Caki2 (cell line): ENCODE results near the gene KCNQ1. TPM values are rescaled to one million over a fixed set of nuclear protein-coding genes. Genes with fewer than 3 reads are reported as not detected.

Source experiments
- DNase-seq: peaks from one replicate; pipeline ENCODE4 v3.0.0-alpha.2; 2015; ENCODE audit warnings: low read depth
- in situ Hi-C: cut with HindIII; loops from 2 replicates; pipeline ENCODE4 v1.10.0; 2016; ENCODE audit warnings: low sequenced_read_pairs, low pct_unique_long_range_greater_than_20kb, mixed read lengths
- total RNA-seq: library from RNA; depleted of rRNA; stranded (reverse); fragments of >200 nt; shearing (Covaris generic); gene quantifications from 2 replicates; pipeline ENCODE4 v1.2.3, GENCODE V29; 2014; ENCODE audit warnings: low replicate concordance

The KCNQ1 gene
- total RNA-seq, 1 experiment from 2014 or later = not detected

DNA sequence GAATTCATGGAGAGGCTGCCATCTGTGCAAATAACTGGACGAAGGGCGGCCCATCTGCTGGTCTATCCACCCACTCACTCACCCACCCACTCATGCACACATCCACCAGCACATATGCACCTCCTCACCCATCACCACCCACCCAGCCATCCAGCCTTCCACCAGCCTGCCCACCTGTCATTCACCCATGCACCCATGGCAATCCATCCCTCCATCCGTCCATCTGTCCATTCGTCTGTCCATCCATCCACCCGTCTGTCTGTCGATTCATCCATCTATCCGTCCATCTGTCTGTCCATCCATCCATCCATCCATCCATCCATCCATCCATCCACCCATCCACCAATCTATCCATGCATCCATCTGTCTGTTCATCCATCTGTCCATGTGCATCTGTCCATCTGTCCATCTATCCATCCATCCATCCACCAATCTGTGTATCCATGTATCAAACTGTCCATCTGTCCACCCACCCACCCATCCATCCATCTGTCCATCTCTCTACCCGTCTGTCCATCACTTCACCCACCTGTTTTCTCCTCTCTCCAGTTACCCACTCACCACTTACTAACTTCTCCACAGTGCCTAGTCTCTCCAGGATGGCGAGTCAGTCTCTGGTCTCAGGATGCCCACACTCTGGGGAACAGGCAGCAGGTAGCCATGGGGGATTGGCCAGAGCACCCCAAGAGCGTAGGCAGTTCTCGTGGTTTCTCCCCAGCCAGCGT is 9.4 kb upstream of the KCNQ1 start:
- in situ Hi-C loops = no loop called here
- no peak for DNase-seq

DNA sequence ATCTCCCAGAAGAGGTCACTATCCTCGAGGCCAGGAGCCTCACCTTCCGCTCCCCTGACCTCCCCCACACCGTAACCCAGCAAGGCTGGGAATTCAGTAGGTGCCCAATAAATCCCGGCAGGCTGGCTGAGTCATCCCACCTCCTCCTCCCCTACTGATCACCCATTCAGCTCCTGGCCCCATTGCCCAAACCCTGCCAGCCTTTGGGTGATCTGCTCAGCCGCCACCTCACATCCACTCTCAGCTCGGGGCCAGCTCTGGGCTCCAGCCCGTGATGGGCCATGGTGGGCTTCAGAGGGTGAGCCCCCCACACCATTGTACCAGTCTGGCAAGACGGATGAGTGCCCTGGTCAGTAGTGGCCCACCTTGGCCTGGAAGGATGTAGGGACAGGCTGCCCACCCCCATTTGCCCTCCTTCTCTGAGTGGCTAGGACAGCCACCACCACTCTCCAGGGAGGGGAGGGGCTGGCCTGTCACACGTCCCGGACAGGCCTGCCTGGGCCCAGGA is 8.7 kb upstream of the KCNQ1 start:
- no peak for DNase-seq
- in situ Hi-C loops = no loop called here

DNA sequence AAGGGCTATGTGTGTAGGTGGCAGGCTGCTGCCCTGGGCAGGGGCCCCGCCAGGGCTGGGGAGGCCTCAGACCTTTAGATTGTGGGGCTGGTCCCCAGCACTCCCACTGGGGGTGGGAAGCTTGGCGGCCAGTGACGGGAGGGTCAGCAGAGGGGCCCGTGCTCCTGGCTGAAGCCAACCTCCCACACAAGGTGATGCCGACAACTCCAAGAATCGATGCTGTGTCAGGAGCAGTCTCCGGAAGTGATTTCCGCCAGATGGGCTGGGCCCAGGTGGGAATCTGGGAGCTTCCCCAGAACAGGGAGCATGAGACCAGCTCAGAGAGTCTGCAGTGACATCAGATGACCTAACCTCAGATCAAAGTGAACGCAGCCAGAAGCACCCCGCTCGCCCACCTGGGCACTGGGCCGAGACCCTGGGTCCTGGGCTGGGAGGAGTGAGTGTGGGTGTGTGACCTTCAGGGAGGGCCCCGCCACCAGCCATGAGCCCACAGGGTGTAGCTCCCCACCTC is 8.2 kb upstream of the KCNQ1 start:
- no peak for DNase-seq
- in situ Hi-C loops = no loop called here

DNA sequence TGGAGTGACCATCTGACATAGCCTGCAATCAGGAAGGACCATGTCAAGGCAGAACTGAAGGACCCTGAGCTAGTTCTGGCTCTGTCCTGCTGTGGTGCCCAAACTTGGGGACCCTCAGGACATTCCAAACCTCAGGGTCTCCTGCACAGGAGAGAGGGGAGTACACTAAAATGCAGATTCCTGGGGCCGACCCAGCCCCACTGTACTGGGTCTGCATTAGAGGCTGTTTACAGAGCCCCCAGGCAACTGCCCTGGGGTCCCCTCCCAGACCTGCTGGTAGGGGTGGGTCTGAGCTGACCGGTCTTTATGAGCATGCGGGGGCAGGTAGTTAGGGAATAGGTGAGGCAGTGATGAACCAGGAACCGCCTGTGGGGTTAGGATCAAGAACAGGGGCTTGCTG is 7.3 kb upstream of the KCNQ1 start:
- in situ Hi-C loops = no loop called here
- no peak for DNase-seq

DNA sequence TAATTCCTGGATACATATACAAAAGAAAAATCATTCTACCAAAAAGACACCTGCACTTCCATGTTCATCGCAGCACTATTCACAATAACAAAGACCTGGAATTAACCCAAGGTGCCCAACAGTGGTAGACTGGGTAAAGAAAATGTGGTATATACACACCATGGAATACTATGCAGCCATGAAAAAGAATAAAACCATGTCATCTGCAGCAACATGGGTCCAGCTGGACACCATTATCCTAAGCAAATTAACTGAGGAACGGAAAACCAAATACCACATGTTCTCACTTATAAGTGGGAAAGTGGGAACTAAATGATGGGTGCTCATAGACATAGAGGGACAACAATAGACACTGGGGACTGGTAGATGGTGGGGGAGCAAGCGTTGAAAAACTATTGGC is 5.0 kb upstream of the KCNQ1 start:
- no peak for DNase-seq
- in situ Hi-C loops = no loop called here

DNA sequence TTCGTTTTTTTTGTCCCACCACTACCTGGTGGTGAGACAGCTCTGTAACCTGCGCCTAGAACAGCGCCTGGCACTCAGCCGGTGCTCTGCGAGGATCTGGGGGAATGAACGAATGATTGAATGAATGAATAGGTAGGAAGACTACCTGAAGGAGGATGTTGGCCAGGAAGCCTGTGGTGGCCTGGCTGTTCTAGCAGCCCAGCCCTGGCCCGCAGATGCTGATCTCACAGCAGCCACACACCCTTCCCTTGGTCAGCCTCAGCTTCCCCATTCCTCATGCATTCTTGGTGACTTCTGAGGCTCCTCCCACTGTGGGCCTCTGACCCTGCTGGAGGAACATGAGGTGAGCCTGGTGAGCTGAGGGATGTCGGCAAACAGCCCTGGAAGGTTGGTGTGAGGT is 4.2 kb upstream of the KCNQ1 start:
- no peak for DNase-seq
- in situ Hi-C loops = no loop called here

DNA sequence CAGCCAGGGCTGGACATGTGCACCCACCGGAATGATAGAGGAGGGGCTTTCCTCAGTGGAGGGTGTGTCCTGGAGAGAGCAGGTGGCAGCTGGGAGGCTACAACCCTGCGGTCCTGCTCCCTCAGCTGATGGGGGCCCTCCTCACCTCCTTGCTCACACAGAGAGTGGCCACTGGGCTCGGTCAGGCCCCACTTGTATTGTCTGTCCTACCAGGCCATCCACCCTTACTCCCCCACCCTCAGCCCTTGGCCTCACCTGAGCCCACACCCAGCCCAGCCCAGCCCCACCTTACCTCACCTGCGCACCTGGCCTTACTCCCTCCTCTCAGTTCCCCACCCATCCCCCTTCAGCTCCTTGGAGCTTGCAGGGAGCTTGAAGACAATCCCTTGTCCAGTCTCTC is 3.6 kb upstream of the KCNQ1 start:
- in situ Hi-C loops = no loop called here
- no peak for DNase-seq

DNA sequence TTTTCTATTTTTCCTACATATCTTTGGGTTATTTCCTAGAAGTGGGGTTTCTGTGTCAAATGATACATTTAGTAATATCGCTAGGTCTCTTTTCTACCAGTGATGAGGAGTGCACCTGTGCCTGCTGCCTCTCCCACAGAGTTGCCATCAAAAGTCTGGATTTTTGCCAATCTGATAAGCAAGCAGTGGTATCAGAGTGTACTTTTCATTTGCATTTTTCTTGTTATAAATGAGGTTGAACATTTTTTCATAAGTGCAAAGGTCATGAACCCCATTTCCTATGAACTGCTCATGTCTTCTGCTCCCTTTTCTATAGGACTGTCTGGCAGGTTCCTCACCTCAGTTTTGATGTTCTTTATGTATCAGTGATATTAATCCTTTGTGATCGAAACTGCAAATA is 2.2 kb upstream of the KCNQ1 start:
- in situ Hi-C loops = no loop called here

DNA sequence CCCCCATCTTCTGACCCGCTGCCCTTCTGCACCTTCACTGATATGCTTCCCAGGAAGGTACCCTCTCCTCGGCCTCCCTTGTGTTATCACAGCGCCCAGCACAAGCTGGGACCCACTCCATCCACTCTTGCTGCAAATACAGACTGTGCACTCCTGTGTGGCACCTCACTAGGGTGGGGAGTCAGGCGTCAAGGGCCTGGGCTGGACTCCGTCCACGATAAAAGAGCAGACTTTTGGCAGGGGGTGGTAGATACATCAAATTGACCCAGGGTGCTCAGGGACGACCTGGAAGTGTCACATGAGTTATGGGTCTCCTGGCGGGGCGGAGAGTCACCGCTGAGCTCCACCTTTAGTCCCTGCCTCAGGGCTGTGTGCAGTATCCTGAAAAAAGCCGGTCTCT is 1.4 kb upstream of the KCNQ1 start:
- DNase-seq = no peak
- in situ Hi-C loops = no loop called here

More for the DNA sequence above, 2.2 kb upstream of the KCNQ1 start:
- no peak for DNase-seq

DNA sequence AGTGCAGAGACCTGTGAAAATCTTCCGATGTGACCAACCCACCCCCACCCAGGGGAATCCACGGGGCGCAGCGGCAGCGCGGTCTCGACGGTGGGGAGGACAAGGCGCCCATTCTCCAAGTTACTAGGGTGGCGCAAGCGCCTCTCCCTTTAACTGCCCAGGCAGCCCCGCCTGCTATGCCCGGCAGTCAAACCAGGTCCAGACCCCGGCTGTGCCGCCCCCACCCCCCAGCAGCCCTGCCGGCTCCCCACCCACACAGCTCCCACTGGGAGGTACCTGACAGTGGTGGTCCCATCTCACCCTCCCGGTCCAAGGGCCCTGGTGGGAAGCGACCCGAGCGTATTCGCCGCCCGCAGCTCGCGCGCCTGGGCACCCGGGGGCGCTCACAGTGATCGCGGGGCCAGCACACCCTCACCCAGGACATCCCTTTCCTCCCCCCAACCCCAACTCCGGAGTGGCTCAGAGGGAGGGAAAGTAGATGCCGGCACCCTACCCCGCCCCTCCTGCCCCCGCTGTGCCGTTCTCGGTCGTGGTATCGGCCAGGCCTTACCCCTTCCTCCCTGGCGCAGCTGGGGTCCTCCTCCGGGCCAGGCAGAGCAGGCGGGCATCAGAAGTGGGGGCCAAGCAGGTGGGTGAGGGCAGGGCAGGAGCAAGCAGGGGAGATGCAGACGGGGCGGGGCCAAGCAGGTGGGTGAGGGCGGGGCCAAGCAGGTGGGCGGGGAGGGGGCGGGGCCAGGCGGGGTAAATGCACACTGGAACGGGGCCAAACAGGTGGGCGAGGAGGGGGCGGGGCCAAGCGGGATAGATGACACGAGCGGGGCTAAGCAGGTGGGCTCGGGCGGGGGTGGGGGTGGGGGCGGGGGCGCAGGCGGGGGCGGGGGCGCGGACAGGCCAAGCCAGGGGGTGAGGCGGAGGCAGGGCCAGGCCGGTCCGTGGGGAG is 657 bp upstream of the KCNQ1 start, which contains the start of gene TRPM5:
TRPM5 (minus strand) TSS at position 634 of the 940 bp plus-strand sequence. CDS start 21,478 bp downstream, outside the sequence.
- in situ Hi-C loops = no loop called here
- no peak for DNase-seq

DNA sequence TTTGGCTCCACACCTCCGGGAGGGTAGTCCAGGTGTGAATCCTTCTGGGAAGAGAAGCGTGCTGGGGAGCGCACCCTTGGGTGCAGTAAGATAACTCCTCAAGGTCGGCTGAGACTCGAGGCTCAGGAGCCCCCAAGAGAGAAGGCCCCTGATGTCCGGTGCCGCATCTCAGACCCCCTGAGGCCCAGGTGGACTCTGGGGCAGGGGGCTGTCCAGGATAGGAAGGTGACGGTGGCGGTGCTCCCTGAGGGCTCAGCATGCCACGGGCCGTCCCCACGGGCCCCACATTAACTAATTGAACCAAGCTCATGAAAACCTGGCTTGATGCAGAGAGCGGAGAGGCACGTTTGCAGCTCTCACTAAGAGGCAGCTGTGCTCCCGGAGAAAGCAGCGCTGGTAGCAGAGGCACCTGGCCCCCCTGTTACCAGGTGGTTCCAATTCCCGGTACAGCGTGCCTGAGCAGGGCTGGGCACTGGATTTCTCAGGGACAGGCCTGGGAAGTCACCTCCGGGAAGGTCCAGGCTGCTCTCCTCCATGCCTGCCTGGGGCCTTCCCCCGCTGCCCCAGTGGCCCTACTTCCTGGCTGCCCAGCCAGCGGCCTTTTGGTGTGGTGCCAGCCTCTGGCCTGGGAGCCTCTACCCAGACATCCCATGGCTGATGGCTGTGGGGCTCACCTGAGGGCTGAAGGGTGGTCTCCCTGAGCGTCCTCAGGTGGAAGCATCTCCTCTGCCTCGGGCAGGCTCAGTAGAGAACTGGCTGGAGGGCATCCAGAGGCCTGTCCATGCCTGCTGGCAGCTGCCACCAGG is 1.1 kb downstream of the KCNQ1 start:
- in situ Hi-C loops = no loop called here
- DNase-seq = no peak

DNA sequence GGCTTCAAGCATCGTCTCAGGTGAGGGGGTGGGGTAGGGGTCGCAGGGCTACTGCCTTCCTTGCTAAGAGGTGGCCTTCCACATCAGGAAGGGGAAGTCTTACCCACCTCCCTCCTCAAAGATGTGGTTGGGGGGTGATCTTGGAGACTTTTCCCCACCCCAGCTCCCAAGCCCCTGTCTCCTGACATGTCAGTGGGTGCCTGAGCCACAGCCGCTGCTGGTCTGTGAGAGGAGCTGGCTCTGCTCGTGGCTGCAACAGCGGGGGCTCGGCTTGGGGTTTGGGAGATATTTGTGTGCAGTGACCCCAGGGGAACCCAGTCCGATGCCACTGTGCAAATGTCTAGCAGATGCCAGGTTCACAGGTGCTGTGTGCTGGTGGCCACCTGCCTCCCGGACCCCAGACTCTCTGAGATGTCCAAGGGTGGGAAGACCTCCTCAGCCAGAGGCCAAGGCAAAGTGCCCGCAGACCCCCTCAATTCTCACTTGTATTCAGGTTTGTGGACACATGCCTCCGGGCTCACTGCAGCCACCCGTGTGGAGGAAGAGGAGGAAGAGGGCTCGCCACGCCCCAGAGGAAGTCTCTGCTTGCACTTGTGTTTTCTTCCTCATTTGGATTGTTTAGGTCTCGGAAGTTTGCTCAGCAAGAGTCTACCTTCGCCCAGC is 1.9 kb downstream of the KCNQ1 start:
- in situ Hi-C loops = no loop called here
- no peak for DNase-seq

DNA sequence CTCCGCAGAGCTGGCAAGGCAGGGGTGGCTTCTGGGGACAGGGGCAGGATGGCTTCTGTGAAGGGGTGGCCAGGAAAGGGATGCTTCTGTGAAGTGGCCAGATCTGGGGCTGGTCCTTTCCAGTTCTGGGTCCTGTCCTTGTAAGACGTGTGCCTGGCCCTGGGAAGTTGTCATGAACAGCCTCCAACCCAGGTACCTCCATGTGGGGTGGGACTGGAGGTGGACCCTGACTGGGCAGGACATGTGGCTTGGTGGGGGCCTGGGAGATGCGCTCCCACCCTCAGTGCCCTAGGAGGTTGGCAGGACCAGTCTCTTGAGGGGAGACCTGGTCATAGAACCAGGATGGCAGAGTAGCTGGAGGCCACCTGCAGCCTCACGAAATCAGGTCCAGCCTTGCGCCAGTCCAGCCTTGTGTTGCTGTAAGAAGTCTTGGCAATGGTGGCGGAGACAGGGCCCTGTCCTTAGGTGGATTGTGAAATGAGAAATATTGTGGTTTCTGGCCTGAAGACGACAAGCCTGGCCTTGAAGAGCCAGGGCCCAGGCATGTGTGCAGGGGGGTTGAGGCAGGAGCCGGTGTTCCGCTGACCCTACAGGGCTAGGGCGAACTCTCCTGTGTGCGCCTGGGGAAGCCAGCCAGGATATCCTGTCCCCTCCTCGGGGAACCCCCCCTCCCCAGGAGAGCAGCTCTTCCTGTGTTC is 2.6 kb downstream of the KCNQ1 start:
- in situ Hi-C loops = no loop called here
- DNase-seq = no peak

DNA sequence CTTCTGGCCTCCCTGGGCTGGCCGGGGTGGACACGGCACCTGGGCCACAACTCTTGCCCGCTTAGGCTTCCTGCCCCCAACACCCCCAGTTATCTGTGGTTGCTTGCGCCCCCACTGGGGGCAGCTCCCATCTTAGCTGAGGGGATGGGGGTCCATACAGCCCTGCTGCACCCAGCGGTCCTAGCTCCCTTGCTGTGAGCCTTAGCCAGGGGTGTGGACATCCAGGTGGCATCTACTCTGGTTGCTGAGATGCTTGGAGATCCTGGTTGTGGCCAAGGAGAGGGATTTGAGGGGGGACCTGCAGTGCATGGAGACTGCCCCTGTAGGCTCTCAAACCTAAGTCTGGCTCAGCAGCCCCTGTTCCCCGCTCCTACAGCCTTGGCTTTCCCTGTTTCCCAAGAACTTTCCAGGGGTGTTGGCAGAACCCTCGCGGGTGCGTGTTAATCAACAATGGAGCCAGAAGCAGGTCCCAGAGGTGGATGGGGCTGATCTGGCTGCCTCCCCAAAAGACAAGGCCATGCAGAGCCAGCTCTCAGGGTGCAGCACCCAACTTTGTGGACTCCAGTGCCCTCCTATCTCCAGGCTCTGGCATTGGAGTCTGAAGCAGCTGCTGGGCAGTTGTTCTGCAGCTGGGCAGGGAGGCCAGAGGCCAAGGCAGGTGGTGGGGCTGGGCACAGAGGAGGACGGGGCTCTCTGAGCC is 3.3 kb downstream of the KCNQ1 start:
- in situ Hi-C loops = no loop called here

DNA sequence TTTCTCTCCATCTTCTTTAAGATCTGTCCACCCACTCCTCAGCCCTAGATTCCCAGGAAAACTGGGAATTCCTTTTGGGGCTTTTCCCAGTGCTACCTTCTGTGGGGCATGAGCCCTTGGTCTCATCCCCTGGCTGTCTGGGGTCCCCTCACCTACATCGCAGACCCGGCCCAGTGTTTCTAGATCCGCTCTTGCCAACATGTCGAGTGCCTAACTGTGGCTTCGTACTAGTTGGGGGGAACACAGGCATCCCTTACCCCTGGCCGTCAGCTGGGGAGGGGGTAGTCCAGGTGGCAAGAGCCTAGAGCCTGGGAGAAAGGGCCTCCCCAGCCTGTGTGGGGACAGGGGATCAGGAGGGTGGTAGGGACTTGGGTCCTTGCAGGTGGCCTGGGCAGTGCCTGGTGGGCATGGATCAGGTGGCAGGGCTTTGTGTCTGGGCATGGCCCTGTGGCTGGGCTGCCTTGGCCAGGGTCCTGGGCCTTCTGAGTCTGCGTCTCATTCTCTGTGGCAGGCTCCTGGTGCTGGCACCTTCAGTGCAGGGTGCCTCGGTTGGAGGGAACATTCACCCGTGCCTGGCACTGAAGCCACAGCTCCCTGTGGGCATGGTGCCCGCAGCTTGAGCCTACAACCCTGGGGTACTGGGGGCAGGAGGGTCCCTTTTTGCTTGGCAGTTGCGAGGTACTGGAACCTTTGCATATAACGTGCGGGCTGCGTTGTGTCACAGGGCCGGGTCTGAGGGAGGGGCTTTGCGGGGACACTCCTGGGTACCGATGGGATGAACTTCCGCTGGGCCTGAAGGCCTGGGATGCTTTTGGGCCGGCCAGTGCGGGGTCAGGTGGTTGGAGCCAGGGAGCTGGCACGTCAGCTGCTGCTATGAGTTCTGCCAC is 4.1 kb downstream of the KCNQ1 start:
- in situ Hi-C loops = no loop called here

More for the DNA sequence above, 3.3 kb downstream of the KCNQ1 start:
- DNase-seq = no peak

More for the DNA sequence above, 4.1 kb downstream of the KCNQ1 start:
- DNase-seq = no peak
